GM12878 (cell line): ENCODE data around the gene ANAPC2. TPM values are rescaled to one million over a fixed set of nuclear protein-coding genes. Genes with fewer than 3 reads are reported as not detected.

Source experiments
- ATAC-seq: fragments of 200-7000 bp; cut with Tn5 transposase; 3 replicates; pipeline ENCODE4 v1.9.1; 2020; ENCODE audit warnings: mild to moderate bottlenecking, moderate library complexity
- BruUV-seq: library from RNA; stranded (reverse); fragments of 400-500 nt; replicated peaks from 2 replicates; lab custom pipeline; 2021; lab: Mats Ljungman, UMichigan
- CTCF ChIA-PET: fragments of 300-600 bp; sonication (Branson Sonifier 250); formaldehyde crosslinking; extraction: SDS; loops from one replicate; lab custom pipeline; 2021; ENCODE audit warnings: inconsistent platforms; lab: Yijun Ruan, JAX
- POLR2A ChIA-PET: fragments of 350-600 bp; formaldehyde crosslinking; extraction: SDS; loops from one replicate; lab custom pipeline; 2021; ENCODE audit warnings: inconsistent platforms; lab: Charles Lee
- RAD21 ChIA-PET: fragments of 300-600 bp; sonication (Branson Sonifier 250); formaldehyde crosslinking; loops from one replicate; lab custom pipeline; 2023; ENCODE audit warnings: antibody characterized with exemption; ENCODE audit not compliant: unreplicated experiment; lab: Charles Lee
- SMC1A ChIA-PET: fragments of 300-600 bp; sonication (Branson Sonifier 250); formaldehyde crosslinking; loops from one replicate; lab custom pipeline; 2023; ENCODE audit not compliant: unreplicated experiment, uncharacterized antibody; lab: Charles Lee
- DNase-seq: peaks from one replicate; pipeline ENCODE4 v3.0.0-alpha.2; 2011; ENCODE audit warnings: low read depth, low spot score
- FAIRE-seq: peaks from 3 replicates; lab custom pipeline; 2011; peaks lifted over from hg19 to GRCh38; lab: Jason Lieb, UNC
- H2AFZ ChIP-seq: 2 replicates; pipeline ENCODE4 v1.6.0; 2011; ENCODE audit warnings: low read depth, low read length, control low read depth; ENCODE audit not compliant: control insufficient read depth
- H3K27ac ChIP-seq: 2 replicates; pipeline ENCODE4 v1.5.1; 2011; ENCODE audit warnings: control low read depth; ENCODE audit not compliant: control insufficient read depth, insufficient read depth
- H3K27me3 ChIP-seq, 2 experiments: replicated peaks in 1 of 2; 2 replicates each; pipeline versions ENCODE4 v1.6.0 to v1.6.1; 2011; ENCODE audit warnings: low read length in 1 of 2; ENCODE audit not compliant: control insufficient read depth in 2 of 2, insufficient read depth in 2 of 2
- H3K36me3 ChIP-seq, 2 experiments: 2 replicates each; pipeline ENCODE4 v1.5.1; 2011; ENCODE audit warnings: low read length in 1 of 2; ENCODE audit not compliant: control insufficient read depth in 2 of 2, insufficient read depth in 2 of 2
- H3K4me1 ChIP-seq: 2 replicates; pipeline ENCODE4 v1.6.1; 2011; ENCODE audit warnings: mild to moderate bottlenecking, low read length, moderate library complexity, mixed read lengths; ENCODE audit not compliant: control insufficient read depth, insufficient read depth
- H3K4me2 ChIP-seq: 2 replicates; pipeline ENCODE4 v1.6.0; 2011; ENCODE audit warnings: control low read depth; ENCODE audit not compliant: control insufficient read depth, insufficient read depth
- H3K4me3 ChIP-seq: fragments of 200-600 bp; sonication (generic); 2 replicates; pipeline ENCODE4 v1.5.1; 2016
- H3K79me2 ChIP-seq: 2 replicates; pipeline ENCODE4 v1.6.0; 2011; ENCODE audit warnings: low read length; ENCODE audit not compliant: control insufficient read depth, insufficient read depth
- H3K9ac ChIP-seq: 2 replicates; pipeline ENCODE4 v1.8.0; 2011; ENCODE audit warnings: low read length, control low read depth, mixed read lengths; ENCODE audit not compliant: control insufficient read depth, insufficient read depth
- H3K9me3 ChIP-seq: replicated peaks from 3 replicates; pipeline ENCODE4 v1.5.1; 2011; ENCODE audit warnings: mild to moderate bottlenecking, low read length; ENCODE audit not compliant: control insufficient read depth, insufficient read depth
- H4K20me1 ChIP-seq: 2 replicates; pipeline ENCODE4 v1.6.0; 2011; ENCODE audit not compliant: control insufficient read depth, insufficient read depth
- FOS ChIP-seq: IDR thresholded peaks from 3 replicates; pipeline ENCODE4 v1.6.1; 2011; ENCODE audit warnings: borderline replicate concordance; ENCODE audit not compliant: insufficient read length; ENCODE audit errors: extremely low read depth
- FOXM1 ChIP-seq: IDR thresholded peaks from 2 replicates; pipeline ENCODE4 v1.6.1; 2012; ENCODE audit warnings: low read depth, mild to moderate bottlenecking, inconsistent platforms, low read length, moderate library complexity
- KLF5 ChIP-seq: fragments of 450-650 bp; IDR thresholded peaks from 2 replicates; pipeline ENCODE4 v1.6.1; 2014; ENCODE audit warnings: mild to moderate bottlenecking; ENCODE audit not compliant: partially characterized antibody
- MEF2B ChIP-seq: fragments of 450-650 bp; IDR thresholded peaks from 2 replicates; pipeline ENCODE4 v1.6.1; 2018; ENCODE audit warnings: mild to moderate bottlenecking, moderate library complexity; ENCODE audit not compliant: partially characterized antibody, poor library complexity, severe bottlenecking
- MYB ChIP-seq: fragments of 150-350 bp; IDR thresholded peaks from 2 replicates; pipeline ENCODE4 v1.6.1; 2014; ENCODE audit warnings: mild to moderate bottlenecking, low read depth, low read length, borderline replicate concordance
- RCOR1 ChIP-seq: conservative IDR thresholded peaks from 2 replicates; pipeline ENCODE4 v1.6.1; 2012; ENCODE audit warnings: low read depth, low read length, improper control_type of control experiment
- RUNX3 ChIP-seq: IDR thresholded peaks from 2 replicates; pipeline ENCODE4 v1.6.1; 2012; ENCODE audit warnings: low read length, inconsistent platforms
- SMAD1 ChIP-seq: fragments of 450-650 bp; IDR thresholded peaks from 2 replicates; pipeline ENCODE4 v1.6.1; 2018; ENCODE audit warnings: mild to moderate bottlenecking, low read depth; ENCODE audit not compliant: partially characterized antibody
- ZNF217 ChIP-seq: fragments of 450-650 bp; IDR thresholded peaks from 2 replicates; pipeline ENCODE4 v1.6.1; 2017; ENCODE audit warnings: antibody characterized with exemption, mild to moderate bottlenecking
- WGBS: methylation state at CpG from one replicate; pipeline ENCODE4 v1.1.6; 2016; ENCODE audit warnings: low lambda C conversion rate; ENCODE audit not compliant: insufficient replicate concordance, insufficient coverage; ENCODE audit errors: missing lambda C conversion rate; 5-methylcytosine and 5-hydroxymethylcytosine counted together
- in situ Hi-C: fragments of 300-500 bp; cut with MboI; formaldehyde crosslinking; loops from 9 replicates; pipeline ENCODE4 v1.14.3; 2018; ENCODE audit warnings: mixed read lengths
- intact Hi-C: fragments of 100-400 bp; cut with micrococcal nuclease; formaldehyde crosslinking; loops from one replicate; pipeline ENCODE4 v1.14.2; 2022; ENCODE audit not compliant: unreplicated experiment
- polyA plus RNA-seq, 11 experiments: library from polyadenylated mRNA; depleted of rRNA in 4 of 11; unstranded in 6 of 11; stranded (reverse) in 5 of 11; fragments of >200 nt; fragmentation: Nextera tagmentation in 4 of 11; fragmentation: Illumina TruSeq in 1 of 11; extraction: Ambion mirVana in 4 of 11; extraction: Trizol in 1 of 11; gene quantifications; 1 replicate in 1 of 11; 2 replicates in 10 of 11; pipeline versions ENCODE4 v1.2.1 to v1.2.3, GENCODE V29; 2011 to 2016; ENCODE audit warnings: inconsistent platforms in 2 of 11, missing spikeins in 2 of 11, low read depth in 1 of 11
- total RNA-seq, 4 experiments: library from RNA; depleted of rRNA in 3 of 4; stranded (reverse); fragments of >200 nt in 3 of 4; fragmentation: Illumina TruSeq in 1 of 4; extraction: Trizol in 1 of 4; gene quantifications; 2 replicates each; pipeline versions ENCODE4 v1.2.1 to v1.2.3, GENCODE V29; 2013 to 2021
- TF ChIP-seq, protein P1 (sequence below), 3 experiments: IDR thresholded peaks in 2 of 3; conservative IDR thresholded peaks in 1 of 3; 2 replicates each; pipeline ENCODE4 v1.5.1; 2011; ENCODE audit warnings: low read depth in 3 of 3, low read length in 3 of 3, mild to moderate bottlenecking in 3 of 3, control low read depth in 2 of 3, moderate library complexity in 2 of 3, inconsistent platforms in 1 of 3, mixed read lengths in 1 of 3; ENCODE audit not compliant: control insufficient read depth in 2 of 3, insufficient read depth in 1 of 3; ENCODE audit errors: extremely low read depth in 1 of 3
- TF ChIP-seq, protein P2 (sequence below): IDR thresholded peaks from 2 replicates; pipeline ENCODE4 v1.6.1; 2011; ENCODE audit warnings: low read depth, mild to moderate bottlenecking, low read length, moderate library complexity, borderline replicate concordance; ENCODE audit errors: extremely low read depth

ANAPC2 gene
- total and polyA plus RNA-seq, 10 of the 15 experiments (the other 5 are each of a cell fraction or from before 2014, with no cell fraction given) = 0.03 to 65.2 (median 20.5) TPM

DNA sequence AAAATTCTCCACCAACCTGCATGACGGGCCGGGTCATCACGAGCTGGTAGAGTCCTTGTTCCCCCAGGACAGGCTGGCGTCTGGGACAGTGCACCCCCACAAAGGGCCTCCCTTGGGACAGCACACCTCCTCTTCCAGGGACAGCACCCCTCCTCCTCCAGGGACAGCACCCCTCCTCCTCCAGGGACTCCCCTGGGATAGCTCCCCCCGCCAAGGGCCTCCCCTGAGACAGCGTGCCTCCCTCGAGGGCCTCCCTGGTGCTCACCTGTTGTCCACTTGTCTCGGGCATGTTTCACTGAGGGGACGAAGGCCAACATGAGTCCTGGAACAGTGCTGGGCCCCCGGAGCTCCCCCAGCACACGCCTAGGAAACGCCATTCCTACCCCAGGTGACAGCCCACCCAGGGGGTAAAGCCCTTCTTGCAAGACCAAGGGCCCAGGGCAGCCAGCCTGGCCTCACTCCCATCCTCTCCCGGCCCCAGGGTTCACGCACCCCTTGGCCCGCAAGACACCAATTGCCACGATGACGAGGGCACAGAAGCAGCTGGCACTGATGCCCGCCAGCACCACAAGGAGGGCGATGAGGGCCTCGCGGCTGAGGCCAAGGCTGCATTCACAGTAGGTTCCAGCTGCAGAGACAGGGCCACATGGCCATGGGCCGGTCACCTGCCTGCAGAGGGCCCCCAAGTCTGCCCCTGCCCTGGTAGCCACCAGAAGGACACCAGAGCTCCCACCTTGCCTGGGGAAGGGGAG lies 17.0 kb downstream of the ANAPC2 start:
- ChIA-PET SMC1A (interaction anchor here (0.6 to 2.7 kb wide), 2 partner anchors 21 to 54 kb away, joined by 3 to 8 read pairs; no protein-coding TSS in a partner anchor), RAD21 (interaction anchor here (3.0 kb wide), 1 partner anchor 21 kb away, joined by 14 read pairs; no protein-coding TSS in a partner anchor), CTCF (interaction anchor here (1.4 kb wide), 1 partner anchor 125 kb away, joined by 4 read pairs; no protein-coding TSS in a partner anchor), POLR2A (interaction anchor here (0.5 to 4.4 kb wide), 11 partner anchors 13 to 86 kb away, joined by 3 to 37 read pairs (median 5); partner anchors contain the start of genes SSNA1 and TPRN)
- no peak overlapping the region for H3K9ac ChIP-seq
- no peak for TF ChIP-seq SMAD1
- TF ChIP-seq MEF2B = peak; percentile 86
- H3K79me2 ChIP-seq = no peaks in the 10 kb centered on the region
- no peak overlapping the region for H2AFZ ChIP-seq
- H3K4me3 ChIP-seq = no peak overlapping the region
- no peak overlapping the region for H3K27ac ChIP-seq
- 46% methylated on average over 22 of the region's 22 CpGs for WGBS
- intact Hi-C loops (no loop called here), in situ Hi-C loops (no loop called here)
- no peaks in the 10 kb centered on the region for H3K9me3 ChIP-seq
- no peak overlapping the region for H3K4me2 ChIP-seq
- ATAC-seq (no peak), DNase-seq (no peak), FAIRE-seq (no peak)
- H3K36me3 ChIP-seq = no peaks in the 10 kb centered on the region
- BruUV-seq = no TSS peak
- peaks cover 8% of the 10 kb centered on the region; the same call in 1 of the 2 replicates for H3K4me1 ChIP-seq
- H4K20me1 ChIP-seq = no peaks in the 10 kb centered on the region
- peaks cover 0 to 8% of the 10 kb centered on the region in 2 experiments; a peak in 3 of 4 replicates for H3K27me3 ChIP-seq

DNA sequence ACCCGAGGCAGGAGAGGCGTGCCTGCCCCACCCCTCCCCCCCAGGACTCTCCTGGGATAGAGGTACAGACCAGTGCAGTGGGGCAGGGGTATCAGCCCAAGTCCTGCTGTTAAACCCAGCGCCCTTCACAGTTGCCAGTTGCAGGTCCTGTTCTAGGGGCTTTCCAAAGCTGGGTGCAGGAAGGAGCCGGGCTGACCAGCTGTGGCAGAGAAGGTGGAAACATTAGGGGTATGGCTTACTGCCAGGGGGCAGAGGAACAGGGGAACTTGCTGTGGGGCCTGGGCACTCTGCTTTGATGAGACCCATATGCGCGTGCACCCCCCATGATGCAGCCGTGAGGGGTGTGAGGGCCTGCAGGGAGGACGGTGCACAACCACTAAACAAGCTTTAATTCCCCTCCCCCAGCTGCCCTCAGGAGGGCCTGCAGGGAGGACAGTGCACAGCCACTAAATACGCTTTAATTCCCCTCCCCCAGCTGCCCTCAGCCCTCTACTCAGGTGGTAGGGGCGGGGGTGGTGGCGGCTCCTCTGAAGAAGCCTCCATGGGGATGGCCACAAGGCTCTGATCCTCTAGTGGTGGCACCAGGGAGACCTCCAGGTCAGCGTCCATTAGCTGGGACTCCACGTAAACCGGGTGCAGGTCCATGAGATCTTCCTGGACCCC lies 17.7 kb downstream of the ANAPC2 start:
- RAD21 ChIA-PET = interaction anchor here (0.5 to 3.0 kb wide), 2 partner anchors 20 to 43 kb away, joined by 3 to 14 read pairs; no protein-coding TSS in a partner anchor
- ATAC-seq = peak; percentile 8
- Histone ChIP-seq H2AFZ (no peak overlapping the region), H3K27ac (no peak overlapping the region), H3K4me3 (no peak overlapping the region), H3K4me1 (peaks cover 8% of the 10 kb centered on the region; the same call in 1 of the 2 replicates), H3K4me2 (peak overlapping the region; percentile 33; the same call in 1 of the 2 replicates), H3K9me3 (no peaks in the 10 kb centered on the region), H3K27me3 (peaks cover 0 to 8% of the 10 kb centered on the region in 2 experiments; a peak in 3 of 4 replicates), H3K9ac (no peak overlapping the region), H3K79me2 (no peaks in the 10 kb centered on the region), H4K20me1 (no peaks in the 10 kb centered on the region), H3K36me3 (no peaks in the 10 kb centered on the region)
- DNase-seq = no peak
- no TSS peak for BruUV-seq
- intact Hi-C loops (no loop called here), in situ Hi-C loops (no loop called here)
- CTCF ChIA-PET = interaction anchor here (1.4 kb wide), 1 partner anchor 124 kb away, joined by 4 read pairs; no protein-coding TSS in a partner anchor
- no peak for FAIRE-seq
- SMC1A ChIA-PET = interaction anchor here (0.6 to 2.7 kb wide), 2 partner anchors 20 to 55 kb away, joined by 3 to 8 read pairs; no protein-coding TSS in a partner anchor
- POLR2A ChIA-PET = interaction anchor here (0.6 to 4.4 kb wide), 8 partner anchors 12 to 75 kb away, joined by 3 to 37 read pairs (median 6); partner anchors contain the start of genes SSNA1 and TPRN
- WGBS = 16% methylated on average over 14 of the region's 14 CpGs
- TF ChIP-seq, protein P1, sequence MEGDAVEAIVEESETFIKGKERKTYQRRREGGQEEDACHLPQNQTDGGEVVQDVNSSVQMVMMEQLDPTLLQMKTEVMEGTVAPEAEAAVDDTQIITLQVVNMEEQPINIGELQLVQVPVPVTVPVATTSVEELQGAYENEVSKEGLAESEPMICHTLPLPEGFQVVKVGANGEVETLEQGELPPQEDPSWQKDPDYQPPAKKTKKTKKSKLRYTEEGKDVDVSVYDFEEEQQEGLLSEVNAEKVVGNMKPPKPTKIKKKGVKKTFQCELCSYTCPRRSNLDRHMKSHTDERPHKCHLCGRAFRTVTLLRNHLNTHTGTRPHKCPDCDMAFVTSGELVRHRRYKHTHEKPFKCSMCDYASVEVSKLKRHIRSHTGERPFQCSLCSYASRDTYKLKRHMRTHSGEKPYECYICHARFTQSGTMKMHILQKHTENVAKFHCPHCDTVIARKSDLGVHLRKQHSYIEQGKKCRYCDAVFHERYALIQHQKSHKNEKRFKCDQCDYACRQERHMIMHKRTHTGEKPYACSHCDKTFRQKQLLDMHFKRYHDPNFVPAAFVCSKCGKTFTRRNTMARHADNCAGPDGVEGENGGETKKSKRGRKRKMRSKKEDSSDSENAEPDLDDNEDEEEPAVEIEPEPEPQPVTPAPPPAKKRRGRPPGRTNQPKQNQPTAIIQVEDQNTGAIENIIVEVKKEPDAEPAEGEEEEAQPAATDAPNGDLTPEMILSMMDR (IDR thresholded peaks at IDR 0.05 in 2 of 3, conservative IDR thresholded peaks at IDR 0.05 in 1 of 3; ENCODE audit: control insufficient read depth in 2 of 3, extremely low read depth in 1 of 3, insufficient read depth in 1 of 3, low read depth in 3 of 3, low read length in 3 of 3) = no peak
- TF ChIP-seq RUNX3 (no peak), FOS (no peak), RCOR1 (no peak), MYB (no peak), FOXM1 (no peak), ZNF217 (no peak), KLF5 (no peak)
- TF ChIP-seq, protein P2, sequence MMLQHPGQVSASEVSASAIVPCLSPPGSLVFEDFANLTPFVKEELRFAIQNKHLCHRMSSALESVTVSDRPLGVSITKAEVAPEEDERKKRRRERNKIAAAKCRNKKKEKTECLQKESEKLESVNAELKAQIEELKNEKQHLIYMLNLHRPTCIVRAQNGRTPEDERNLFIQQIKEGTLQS = no peak
